Measurements from ENCODE around the gene GABRR2.

GABRR2 gene

GRCh38 chr6:89290401-89291155, 24.5 kb downstream of the GABRR2 start:
- no peak for DNase-seq

GRCh38 chr6:89289710-89290109, 25.4 kb downstream of the GABRR2 start:
- no peak for DNase-seq

- DNase-seq, result no peak
Measured at GRCh38 chr6:89287351-89288028, 27.6 kb downstream of the GABRR2 start.

- no peak for DNase-seq
Measured at GRCh38 chr6:89286516-89286915, 28.6 kb downstream of the GABRR2 start.

GRCh38 chr6:89284963-89285735, 29.9 kb downstream of the GABRR2 start:
- DNase-seq, result no peak

GRCh38 chr6:89284081-89284480, 31.0 kb downstream of the GABRR2 start:
- DNase-seq, result no peak

- no peak for DNase-seq
Measured at GRCh38 chr6:89282749-89283148, 32.4 kb downstream of the GABRR2 start.

- no peak for DNase-seq
Measured at GRCh38 chr6:89281779-89282246, 33.3 kb downstream of the GABRR2 start.

- DNase-seq, result no peak
Measured at GRCh38 chr6:89278956-89279355, 36.1 kb downstream of the GABRR2 start.

- DNase-seq, result no peak
Measured at GRCh38 chr6:89275900-89276299, 39.2 kb downstream of the GABRR2 start.

GRCh38 chr6:89273816-89274215, 41.3 kb downstream of the GABRR2 start:
- DNase-seq, result no peak

- DNase-seq, result no peak
Measured at GRCh38 chr6:89272596-89272995, 42.5 kb downstream of the GABRR2 start.

GRCh38 chr6:89270951-89271721, 44.0 kb downstream of the GABRR2 start:
- no peak for DNase-seq

- DNase-seq, result no peak
Measured at GRCh38 chr6:89269981-89270380, 45.1 kb downstream of the GABRR2 start.

GRCh38 chr6:89269252-89269651, 45.8 kb downstream of the GABRR2 start:
- no peak for DNase-seq

- no peak for DNase-seq
Measured at GRCh38 chr6:89268776-89269175, 46.3 kb downstream of the GABRR2 start.

GRCh38 chr6:89267918-89268317, 47.2 kb downstream of the GABRR2 start:
- DNase-seq, result no peak

GRCh38 chr6:89264296-89264695, 50.8 kb downstream of the GABRR2 start:
- DNase-seq, result no peak

- DNase-seq, result peak; percentile 51
Measured at GRCh38 chr6:89260832-89261231, 54.3 kb downstream of the GABRR2 start.

GRCh38 chr6:89260310-89260709, 54.8 kb downstream of the GABRR2 start:
- DNase-seq, result peak; percentile 22

- DNase-seq, result no peak
Measured at GRCh38 chr6:89258912-89259311, 56.2 kb downstream of the GABRR2 start.

GRCh38 chr6:89257781-89258180, 57.3 kb downstream of the GABRR2 start:
- no peak for DNase-seq

- no peak for DNase-seq
Measured at GRCh38 chr6:89257346-89257745, 57.8 kb downstream of the GABRR2 start.

Measured in NCI-H2171 (cell line).